ENCODE data around the gene COA3.

COA3 gene

GRCh38 chr17:42784409-42784808 is 14.1 kb downstream of the COA3 start:
- ChIA-PET POLR2A (ENCODE audit: low non-redundant PET) (no interaction called here), CTCF (interaction anchor here (0.9 kb wide), 1 partner anchor 24 kb away, joined by 3 read pairs; the partner anchor contains the start of gene RAMP2)
- H3K27ac ChIP-seq: peak overlapping the region; percentile 60; the same call in 1 of the 2 replicates
- no peak for TF ChIP-seq CTCF (conservative IDR thresholded peaks at IDR 0.05; ENCODE audit: low read depth)
- DNase-seq (ENCODE audit: low spot score): no peak

DNA sequence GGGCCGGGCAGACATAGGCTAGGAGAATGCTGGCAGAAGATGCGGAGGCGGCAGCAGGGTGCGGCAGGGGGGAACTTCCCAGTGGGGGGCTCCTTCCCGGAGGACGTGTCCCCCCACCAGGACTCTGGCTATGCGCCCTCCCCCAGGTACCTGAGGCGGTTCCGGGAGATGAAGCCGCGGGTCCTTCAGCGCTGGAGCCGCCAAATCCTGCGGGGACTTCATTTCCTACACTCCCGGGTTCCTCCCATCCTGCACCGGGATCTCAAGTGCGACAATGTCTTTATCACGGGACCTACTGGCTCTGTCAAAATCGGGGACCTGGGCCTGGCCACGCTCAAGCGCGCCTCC is 14.7 kb downstream of the COA3 start:
- ChIA-PET CTCF (interaction anchor here (0.7 kb wide), 1 partner anchor 10 kb away, joined by 5 read pairs; the partner anchor contains the start of gene VPS25), POLR2A (ENCODE audit: low non-redundant PET) (no interaction called here)
- no peak for DNase-seq (ENCODE audit: low spot score)
- peak overlapping the region; percentile 60; the same call in 1 of the 2 replicates for H3K27ac ChIP-seq
- TF ChIP-seq CTCF (conservative IDR thresholded peaks at IDR 0.05; ENCODE audit: low read depth): no peak

GRCh38 chr17:42783062-42783790 is 15.3 kb downstream of the COA3 start:
- no peak for TF ChIP-seq CTCF (conservative IDR thresholded peaks at IDR 0.05; ENCODE audit: low read depth)
- CTCF ChIA-PET: interaction anchor here (0.7 kb wide), 1 partner anchor 10 kb away, joined by 5 read pairs; the partner anchor contains the start of gene VPS25
- peak; percentile 76 for DNase-seq (ENCODE audit: low spot score)
- H3K27ac ChIP-seq: peak overlapping the region; percentile 60
- POLR2A ChIA-PET (ENCODE audit: low non-redundant PET): interaction anchor here (0.5 kb wide), 1 partner anchor 204 kb away, joined by 3 read pairs; no protein-coding TSS in a partner anchor

DNA sequence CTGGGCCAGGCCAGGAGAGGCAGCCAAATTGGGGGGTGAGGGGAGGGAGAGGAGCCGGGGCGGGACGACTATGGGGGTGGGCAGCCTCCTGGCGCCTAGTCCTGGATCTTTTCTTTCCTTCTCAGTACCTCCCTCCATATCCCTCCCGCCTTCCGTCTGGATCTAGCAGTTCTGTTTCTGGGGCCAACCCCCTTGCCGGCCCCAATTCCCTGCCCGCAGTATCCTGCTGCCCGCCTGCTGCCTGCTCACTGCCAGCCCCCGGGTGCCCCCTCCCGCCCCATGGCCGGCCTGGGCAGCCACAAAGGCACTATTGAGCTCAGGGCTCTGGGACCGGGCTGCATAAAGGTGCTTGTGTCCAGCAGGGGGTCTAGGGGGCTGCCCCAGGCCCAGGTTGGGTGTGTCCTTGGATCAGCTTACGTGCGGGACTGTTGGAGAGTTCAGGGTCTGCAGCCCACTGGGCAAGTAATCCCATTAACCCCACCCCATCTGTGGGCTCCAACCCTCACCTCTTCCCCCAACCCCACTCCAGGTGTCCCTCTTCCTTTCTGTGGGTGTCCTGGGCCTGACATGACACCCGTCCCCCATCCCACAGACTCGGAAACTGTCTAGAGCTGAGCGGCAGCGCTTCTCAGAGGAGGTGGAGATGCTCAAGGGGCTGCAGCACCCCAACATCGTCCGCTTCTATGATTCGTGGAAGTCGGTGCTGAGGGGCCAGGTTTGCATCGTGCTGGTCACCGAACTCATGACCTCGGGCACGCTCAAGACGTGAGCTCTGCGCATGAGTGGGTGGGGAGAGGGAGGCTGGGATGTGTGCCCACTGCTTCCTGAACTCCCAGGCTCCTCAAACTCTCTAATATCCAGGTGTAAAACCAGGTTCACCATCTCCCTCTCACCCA is 16.1 kb downstream of the COA3 start:
- TF ChIP-seq CTCF (conservative IDR thresholded peaks at IDR 0.05; ENCODE audit: low read depth): no peak
- ChIA-PET POLR2A (ENCODE audit: low non-redundant PET) (no interaction called here), CTCF (no interaction called here)
- no peak for DNase-seq (ENCODE audit: low spot score)
- peak overlapping the region; percentile 60 for H3K27ac ChIP-seq

DNA sequence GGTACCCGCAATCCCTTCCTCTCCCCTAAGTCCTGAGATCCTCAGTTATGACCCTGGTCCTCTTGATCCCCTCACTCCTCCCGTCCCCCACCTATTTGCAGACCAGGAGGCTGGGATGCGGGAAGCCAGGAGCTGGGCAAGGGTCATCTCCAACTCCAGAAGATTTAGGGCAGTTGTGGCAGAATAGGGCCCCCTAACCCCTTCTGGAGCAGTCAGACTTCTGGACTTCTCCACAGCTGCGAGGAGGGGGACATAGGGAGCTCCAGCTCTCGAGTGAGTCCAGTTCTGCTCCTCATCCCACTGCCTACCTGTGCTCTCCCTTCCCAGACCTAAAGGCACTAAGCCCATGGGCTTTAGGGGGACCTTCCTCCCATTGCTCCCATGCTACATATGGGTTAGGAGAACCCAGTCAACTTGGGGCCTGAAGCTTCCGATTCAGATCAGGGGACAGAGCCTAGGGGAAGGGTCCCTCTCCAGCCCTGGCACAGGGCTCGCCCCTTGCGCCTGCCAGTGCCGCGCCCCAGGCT is 16.8 kb downstream of the COA3 start:
- ChIA-PET POLR2A (ENCODE audit: low non-redundant PET) (no interaction called here), CTCF (no interaction called here)
- TF ChIP-seq CTCF (conservative IDR thresholded peaks at IDR 0.05; ENCODE audit: low read depth): no peak
- no peak for DNase-seq (ENCODE audit: low spot score)
- H3K27ac ChIP-seq: no peak overlapping the region

- H3K27ac ChIP-seq: no peak overlapping the region
- POLR2A ChIA-PET (ENCODE audit: low non-redundant PET): no interaction called here
- no peak for DNase-seq (ENCODE audit: low spot score)
- TF ChIP-seq CTCF (conservative IDR thresholded peaks at IDR 0.05; ENCODE audit: low read depth): no peak
- CTCF ChIA-PET: no interaction called here
Observed at GRCh38 chr17:42780851-42781638, 17.5 kb downstream of the COA3 start.
